ENCODE data around the gene HEG1. TPM values are rescaled to one million over a fixed set of nuclear protein-coding genes. Genes with fewer than 3 reads are reported as not detected.

The HEG1 gene
- total RNA-seq, 1 experiment from 2014 or later = 34.3 TPM

- POLR2A ChIA-PET (ENCODE audit: low non-redundant PET) = no interaction called here
- TF ChIP-seq CTCF (conservative IDR thresholded peaks at IDR 0.05; ENCODE audit: low read depth, low read length) (no peak), EZH2 (IDR thresholded peaks at IDR 0.05; ENCODE audit: borderline replicate concordance, low read depth, low read length, poor library complexity, severe bottlenecking) (no peak)
- CTCF ChIA-PET = interaction anchor here (0.6 kb wide), 1 partner anchor 116 kb away, joined by 3 read pairs; no protein-coding TSS in a partner anchor
- Histone ChIP-seq H3K4me1 (ENCODE audit: insufficient read depth, low read length, poor library complexity, severe bottlenecking) (peaks cover 5% of the 10 kb centered on the region), H3K9me3 (ENCODE audit: low read depth, low read length, poor library complexity, severe bottlenecking) (no peaks in the 10 kb centered on the region), H3K4me3 (ENCODE audit: low read depth, low read length, poor library complexity, severe bottlenecking) (no peak overlapping the region), H3K27ac (ENCODE audit: low read depth, low read length, poor library complexity, severe bottlenecking) (no peak overlapping the region), H3K36me3 (ENCODE audit: insufficient read depth, low read length, poor library complexity, severe bottlenecking) (peaks cover 48% of the 10 kb centered on the region), H3K27me3 (replicated peaks; ENCODE audit: insufficient read depth, low read depth, low read length, poor library complexity) (no peaks in the 10 kb centered on the region)
- DNase-seq (ENCODE audit: low spot score) = no peak
- BruUV-seq (replicated peaks) = no TSS peak
- intact Hi-C loops (cut with micrococcal nuclease; ENCODE audit: unreplicated experiment) = no loop called here
Measured at GRCh38 chr3:125017406-125017805, 38.4 kb downstream of the HEG1 start.

GRCh38 chr3:125014570-125015179 is 41.1 kb downstream of the HEG1 start:
- Histone ChIP-seq H3K27ac (ENCODE audit: low read depth, low read length, poor library complexity, severe bottlenecking) (no peak overlapping the region), H3K9me3 (ENCODE audit: low read depth, low read length, poor library complexity, severe bottlenecking) (no peaks in the 10 kb centered on the region), H3K36me3 (ENCODE audit: insufficient read depth, low read length, poor library complexity, severe bottlenecking) (peaks cover 52% of the 10 kb centered on the region), H3K4me1 (ENCODE audit: insufficient read depth, low read length, poor library complexity, severe bottlenecking) (no peaks in the 10 kb centered on the region), H3K4me3 (ENCODE audit: low read depth, low read length, poor library complexity, severe bottlenecking) (no peak overlapping the region), H3K27me3 (replicated peaks; ENCODE audit: insufficient read depth, low read depth, low read length, poor library complexity) (no peaks in the 10 kb centered on the region)
- ChIA-PET CTCF (no interaction called here), POLR2A (ENCODE audit: low non-redundant PET) (no interaction called here)
- BruUV-seq (replicated peaks) = no TSS peak
- no peak for DNase-seq (ENCODE audit: low spot score)
- TF ChIP-seq CTCF (conservative IDR thresholded peaks at IDR 0.05; ENCODE audit: low read depth, low read length) (no peak), EZH2 (IDR thresholded peaks at IDR 0.05; ENCODE audit: borderline replicate concordance, low read depth, low read length, poor library complexity, severe bottlenecking) (no peak)
- intact Hi-C loops (cut with micrococcal nuclease; ENCODE audit: unreplicated experiment) = no loop called here

- no peaks in the 10 kb centered on the region for H3K27me3 ChIP-seq (replicated peaks; ENCODE audit: insufficient read depth, low read depth, low read length, poor library complexity)
- H3K4me1 ChIP-seq (ENCODE audit: insufficient read depth, low read length, poor library complexity, severe bottlenecking) = no peaks in the 10 kb centered on the region
- ChIA-PET CTCF (no interaction called here), POLR2A (ENCODE audit: low non-redundant PET) (no interaction called here)
- H3K9me3 ChIP-seq (ENCODE audit: low read depth, low read length, poor library complexity, severe bottlenecking) = no peaks in the 10 kb centered on the region
- no peak overlapping the region for H3K4me3 ChIP-seq (ENCODE audit: low read depth, low read length, poor library complexity, severe bottlenecking)
- H3K36me3 ChIP-seq (ENCODE audit: insufficient read depth, low read length, poor library complexity, severe bottlenecking) = peaks cover 53% of the 10 kb centered on the region
- TF ChIP-seq EZH2 (IDR thresholded peaks at IDR 0.05; ENCODE audit: borderline replicate concordance, low read depth, low read length, poor library complexity, severe bottlenecking) = no peak
- TF ChIP-seq CTCF (conservative IDR thresholded peaks at IDR 0.05; ENCODE audit: low read depth, low read length) = no peak
- intact Hi-C loops (cut with micrococcal nuclease; ENCODE audit: unreplicated experiment) = no loop called here
- no TSS peak for BruUV-seq (replicated peaks)
- DNase-seq (ENCODE audit: low spot score) = no peak
- no peak overlapping the region for H3K27ac ChIP-seq (ENCODE audit: low read depth, low read length, poor library complexity, severe bottlenecking)
Measured at GRCh38 chr3:125013095-125013494, 42.7 kb downstream of the HEG1 start.

All from A673 (cell line).